Endodermal cell (in vitro differentiated cells): ENCODE measurements around the gene PSMD2. TPM values are rescaled to one million over a fixed set of nuclear protein-coding genes. Genes with fewer than 3 reads are reported as not detected.

Source experiments
- DNase-seq: peaks from one replicate; pipeline ENCODE4 v3.0.0-alpha.2; 2017
- H3K27ac ChIP-seq: 2 replicates; pipeline ENCODE4 v1.5.1; 2013; ENCODE audit warnings: mild to moderate bottlenecking, low read depth, low read length, moderate library complexity
- H3K27me3 ChIP-seq: 2 replicates; pipeline ENCODE4 v1.6.1; 2013; ENCODE audit warnings: mild to moderate bottlenecking, low read length, moderate library complexity; ENCODE audit not compliant: insufficient read depth, control insufficient read depth, poor library complexity, severe bottlenecking
- H3K36me3 ChIP-seq: 2 replicates; pipeline ENCODE4 v1.7.0; 2013; ENCODE audit warnings: mild to moderate bottlenecking, low read length, moderate library complexity; ENCODE audit not compliant: control insufficient read depth, insufficient read depth
- H3K4me1 ChIP-seq: one replicate; pipeline ENCODE4 v1.7.0; 2013; ENCODE audit warnings: low read length; ENCODE audit not compliant: control insufficient read depth, insufficient read depth
- H3K4me3 ChIP-seq: 2 replicates; pipeline ENCODE4 v1.5.1; 2013; ENCODE audit warnings: mild to moderate bottlenecking, low read length, moderate library complexity
- H3K9ac ChIP-seq: 2 replicates; pipeline ENCODE4 v1.6.1; 2013; ENCODE audit warnings: mild to moderate bottlenecking, low read length, moderate library complexity; ENCODE audit not compliant: poor library complexity, severe bottlenecking; ENCODE audit errors: extremely low read depth
- H3K9me3 ChIP-seq: 2 replicates; pipeline ENCODE4 v1.6.1; 2013; ENCODE audit warnings: mild to moderate bottlenecking, low read length, moderate library complexity; ENCODE audit not compliant: control insufficient read depth
- H3K27ac Mint-ChIP-seq: 2 replicates; pipeline ENCODE4 v1.8.0; 2020; ENCODE audit warnings: mixed read lengths
- H3K27me3 Mint-ChIP-seq: 2 replicates; pipeline ENCODE4 v1.8.0; 2021; ENCODE audit warnings: mild to moderate bottlenecking, mixed read lengths; ENCODE audit not compliant: insufficient read depth
- H3K36me3 Mint-ChIP-seq: 2 replicates; pipeline ENCODE4 v1.8.0; 2020; ENCODE audit warnings: low read depth, mixed read lengths
- H3K4me1 Mint-ChIP-seq: 2 replicates; pipeline ENCODE4 v1.8.0; 2020; ENCODE audit warnings: mixed read lengths
- H3K4me3 Mint-ChIP-seq: 2 replicates; pipeline ENCODE4 v1.8.0; 2020; ENCODE audit warnings: mild to moderate bottlenecking, moderate library complexity, mixed read lengths
- H3K9me3 Mint-ChIP-seq: 2 replicates; pipeline ENCODE4 v1.8.0; 2020; ENCODE audit warnings: mild to moderate bottlenecking, mixed read lengths
- CTCF ChIP-seq: fragments of 200-600 bp; sonication (generic); conservative IDR thresholded peaks from 2 replicates; pipeline ENCODE4 v1.5.0; 2021; ENCODE audit warnings: antibody characterized with exemption, mild to moderate bottlenecking
- WGBS, 2 experiments: methylation state at CpG; one replicate each; pipeline versions ENCODE4 v1.1.5 to v1.1.7; 2013; ENCODE audit warnings: missing lambda C conversion rate in 2 of 2, mixed read lengths in 1 of 2; ENCODE audit not compliant: insufficient coverage in 1 of 2, insufficient read length in 1 of 2; 5-methylcytosine and 5-hydroxymethylcytosine counted together
- total RNA-seq, 2 donors: library from RNA; stranded (reverse); fragmentation: NEBNext Ultra II Directional in 1 of 2; extraction: Animal tissue kit (Norgen Biotek cat#: 25700) in 1 of 2; gene quantifications; 2 replicates in 1 of 2; 3 replicates in 1 of 2; pipeline ENCODE4 v1.2.1, GENCODE V29; 2021

PSMD2 gene
- total RNA-seq, 2 donors from 2014 or later = 332 TPM

GRCh38 chr3:184315871-184316661 is 17.0 kb downstream of the PSMD2 start:
- Mint-ChIP-seq H3K9me3 (no peaks in the 10 kb centered on the region), H3K27me3 (no peaks in the 10 kb centered on the region), H3K4me1 (peaks cover 22% of the 10 kb centered on the region), H3K36me3 (peaks cover 34% of the 10 kb centered on the region), H3K4me3 (peak overlapping the region; percentile 84), H3K27ac (peak overlapping the region; percentile 74)
- no peak for TF ChIP-seq CTCF
- H3K27me3 ChIP-seq = no peaks in the 10 kb centered on the region
- WGBS, 2 experiments = 56 to 90% methylated on average over 2 to 16 of the region's 16 CpGs
- H3K36me3 ChIP-seq = peaks cover 47% of the 10 kb centered on the region
- H3K9me3 ChIP-seq = no peaks in the 10 kb centered on the region
- peak overlapping the region; percentile 91 for H3K9ac ChIP-seq
- H3K4me3 ChIP-seq = peak overlapping the region; percentile 95
- H3K4me1 ChIP-seq = peaks cover 5% of the 10 kb centered on the region
- no peak for DNase-seq
- no peak overlapping the region for H3K27ac ChIP-seq

GRCh38 chr3:184316792-184317191 is 17.8 kb downstream of the PSMD2 start:
- H3K27me3 ChIP-seq = no peaks in the 10 kb centered on the region
- no peak for TF ChIP-seq CTCF
- peak overlapping the region; percentile 95 for H3K4me3 ChIP-seq
- no peak overlapping the region for H3K9ac ChIP-seq
- Mint-ChIP-seq H3K4me1 (peaks cover 22% of the 10 kb centered on the region), H3K36me3 (peaks cover 41% of the 10 kb centered on the region), H3K27me3 (no peaks in the 10 kb centered on the region), H3K9me3 (no peaks in the 10 kb centered on the region), H3K27ac (peak overlapping the region; percentile 74), H3K4me3 (peak overlapping the region; percentile 84)
- H3K36me3 ChIP-seq = peaks cover 54% of the 10 kb centered on the region
- H3K9me3 ChIP-seq = no peaks in the 10 kb centered on the region
- 93 to 97% methylated on average over 7 of the region's 7 CpGs for WGBS, 2 experiments
- H3K27ac ChIP-seq = no peak overlapping the region
- H3K4me1 ChIP-seq = peaks cover 5% of the 10 kb centered on the region
- DNase-seq = no peak

GRCh38 chr3:184317201-184317600 is 18.2 kb downstream of the PSMD2 start:
- Mint-ChIP-seq H3K9me3 (no peaks in the 10 kb centered on the region), H3K4me3 (peak overlapping the region; percentile 84), H3K4me1 (peaks cover 22% of the 10 kb centered on the region), H3K27me3 (no peaks in the 10 kb centered on the region), H3K27ac (peak overlapping the region; percentile 20), H3K36me3 (peaks cover 46% of the 10 kb centered on the region)
- peaks cover 5% of the 10 kb centered on the region for H3K4me1 ChIP-seq
- H3K36me3 ChIP-seq = peaks cover 59% of the 10 kb centered on the region
- DNase-seq = no peak
- WGBS, 2 experiments = 95 to 100% methylated on average over 1 to 5 of the region's 5 CpGs
- no peak overlapping the region for H3K9ac ChIP-seq
- H3K27ac ChIP-seq = no peak overlapping the region
- H3K9me3 ChIP-seq = no peaks in the 10 kb centered on the region
- H3K4me3 ChIP-seq = peak overlapping the region; percentile 95
- no peak for TF ChIP-seq CTCF
- no peaks in the 10 kb centered on the region for H3K27me3 ChIP-seq
